Calu3 (cell line): ENCODE measurements around the gene HIVEP3. TPM values are rescaled to one million over a fixed set of nuclear protein-coding genes. Genes with fewer than 3 reads are reported as not detected.

Source experiments
- BruUV-seq: library from RNA; stranded (reverse); fragments of 400-500 nt; replicated peaks from 2 replicates; lab custom pipeline; 2021; lab: Mats Ljungman, UMichigan
- CTCF ChIA-PET: fragments of 300-600 bp; sonication (Branson Sonifier 250); formaldehyde crosslinking; loops from one replicate; lab custom pipeline; 2022; ENCODE audit warnings: antibody characterized with exemption; lab: Charles Lee
- DNase-seq: peaks from one replicate; pipeline ENCODE4 v3.0.0; 2022
- H3K27ac Mint-ChIP-seq: one replicate; pipeline ENCODE4 v1.8.0; 2022; ENCODE audit warnings: mixed read lengths; ENCODE audit not compliant: unreplicated experiment
- H3K27me3 Mint-ChIP-seq: one replicate; pipeline ENCODE4 v1.8.0; 2022; ENCODE audit warnings: mixed read lengths; ENCODE audit not compliant: unreplicated experiment
- H3K36me3 Mint-ChIP-seq: one replicate; pipeline ENCODE4 v1.8.0; 2022; ENCODE audit warnings: mild to moderate bottlenecking, moderate library complexity, mixed read lengths; ENCODE audit not compliant: insufficient read depth, unreplicated experiment
- H3K4me1 Mint-ChIP-seq: one replicate; pipeline ENCODE4 v1.8.0; 2022; ENCODE audit warnings: mild to moderate bottlenecking, low read depth, mixed read lengths; ENCODE audit not compliant: unreplicated experiment
- H3K4me3 Mint-ChIP-seq: one replicate; pipeline ENCODE4 v1.8.0; 2022; ENCODE audit warnings: mild to moderate bottlenecking, low read depth, moderate library complexity, mixed read lengths; ENCODE audit not compliant: unreplicated experiment
- H3K9me3 Mint-ChIP-seq: one replicate; pipeline ENCODE4 v1.8.0; 2022; ENCODE audit warnings: low read depth, mixed read lengths; ENCODE audit not compliant: unreplicated experiment
- intact Hi-C: fragments of 100-400 bp; cut with micrococcal nuclease; formaldehyde crosslinking; loops from one replicate; pipeline ENCODE4 v1.10.0; 2022; ENCODE audit not compliant: unreplicated experiment
- total RNA-seq: library from RNA; stranded (reverse); gene quantifications from 2 replicates; pipeline ENCODE4 v1.2.3, GENCODE V29; 2022
- TF ChIP-seq, protein P1 (sequence below): fragments of 200-600 bp; IDR thresholded peaks from one replicate; pipeline ENCODE4 v1.8.0; 2022; ENCODE audit warnings: antibody characterized with exemption; ENCODE audit not compliant: unreplicated experiment

Gene HIVEP3
- total RNA-seq, 1 experiment from 2014 or later: 9.0 TPM

- CTCF ChIA-PET: interaction anchor here (1.5 kb wide), 1 partner anchor 9 kb away, joined by 4 read pairs; no protein-coding TSS in a partner anchor
- peaks cover 26% of the 10 kb centered on the region for H3K27me3 Mint-ChIP-seq
- H3K4me3 Mint-ChIP-seq: no peak overlapping the region
- no TSS peak for BruUV-seq
- H3K4me1 Mint-ChIP-seq: peaks cover 54% of the 10 kb centered on the region
- intact Hi-C loops: no loop called here
- TF ChIP-seq, protein P1, sequence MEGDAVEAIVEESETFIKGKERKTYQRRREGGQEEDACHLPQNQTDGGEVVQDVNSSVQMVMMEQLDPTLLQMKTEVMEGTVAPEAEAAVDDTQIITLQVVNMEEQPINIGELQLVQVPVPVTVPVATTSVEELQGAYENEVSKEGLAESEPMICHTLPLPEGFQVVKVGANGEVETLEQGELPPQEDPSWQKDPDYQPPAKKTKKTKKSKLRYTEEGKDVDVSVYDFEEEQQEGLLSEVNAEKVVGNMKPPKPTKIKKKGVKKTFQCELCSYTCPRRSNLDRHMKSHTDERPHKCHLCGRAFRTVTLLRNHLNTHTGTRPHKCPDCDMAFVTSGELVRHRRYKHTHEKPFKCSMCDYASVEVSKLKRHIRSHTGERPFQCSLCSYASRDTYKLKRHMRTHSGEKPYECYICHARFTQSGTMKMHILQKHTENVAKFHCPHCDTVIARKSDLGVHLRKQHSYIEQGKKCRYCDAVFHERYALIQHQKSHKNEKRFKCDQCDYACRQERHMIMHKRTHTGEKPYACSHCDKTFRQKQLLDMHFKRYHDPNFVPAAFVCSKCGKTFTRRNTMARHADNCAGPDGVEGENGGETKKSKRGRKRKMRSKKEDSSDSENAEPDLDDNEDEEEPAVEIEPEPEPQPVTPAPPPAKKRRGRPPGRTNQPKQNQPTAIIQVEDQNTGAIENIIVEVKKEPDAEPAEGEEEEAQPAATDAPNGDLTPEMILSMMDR: no peak
- H3K36me3 Mint-ChIP-seq: peaks cover 6% of the 10 kb centered on the region
- no peak overlapping the region for H3K27ac Mint-ChIP-seq
- no peaks in the 10 kb centered on the region for H3K9me3 Mint-ChIP-seq
- no peak for DNase-seq
Observed at GRCh38 chr1:41673378-41673777, 245.3 kb downstream of the HIVEP3 start.

GRCh38 chr1:41672641-41673361 lies 245.9 kb downstream of the HIVEP3 start:
- TF ChIP-seq, protein P1: no peak
- BruUV-seq: no TSS peak
- Mint-ChIP-seq H3K4me3 (peak overlapping the region; percentile 5), H3K9me3 (no peaks in the 10 kb centered on the region), H3K27ac (peak overlapping the region; percentile 40), H3K4me1 (peaks cover 56% of the 10 kb centered on the region), H3K27me3 (peaks cover 26% of the 10 kb centered on the region), H3K36me3 (peaks cover 6% of the 10 kb centered on the region)
- no peak for DNase-seq
- intact Hi-C loops: no loop called here
- CTCF ChIA-PET: interaction anchor here (1.1 to 1.5 kb wide), 2 partner anchors 10 kb away, joined by 4 read pairs; no protein-coding TSS in a partner anchor

DNA sequence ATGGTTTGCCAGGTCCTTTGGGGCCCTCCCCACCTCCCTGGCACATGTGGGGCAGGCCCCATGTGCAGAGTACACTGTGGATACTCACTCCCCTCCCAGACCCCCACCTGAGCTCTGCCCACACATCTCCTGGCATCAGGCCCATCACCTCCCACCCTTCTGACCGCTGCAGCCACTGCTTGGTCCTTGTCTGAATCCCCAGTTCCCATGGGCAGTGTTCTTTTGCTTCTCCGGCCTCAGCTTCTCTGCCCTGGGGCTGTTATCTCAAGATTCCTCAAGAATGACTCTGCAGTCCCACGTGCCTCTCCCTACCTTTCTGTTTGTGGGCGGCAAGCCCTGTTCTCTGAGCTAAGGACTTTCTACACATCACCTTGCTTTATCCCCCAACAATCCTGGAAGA lies 246.5 kb downstream of the HIVEP3 start:
- Mint-ChIP-seq H3K4me3 (peak overlapping the region; percentile 5), H3K27ac (peak overlapping the region; percentile 40), H3K9me3 (no peaks in the 10 kb centered on the region), H3K27me3 (peaks cover 26% of the 10 kb centered on the region), H3K4me1 (peaks cover 63% of the 10 kb centered on the region), H3K36me3 (peaks cover 6% of the 10 kb centered on the region)
- no TSS peak for BruUV-seq
- intact Hi-C loops: no loop called here
- DNase-seq: peak; percentile 78
- CTCF ChIA-PET: interaction anchor here (1.1 to 1.5 kb wide), 2 partner anchors 9 to 10 kb away, joined by 4 read pairs; no protein-coding TSS in a partner anchor
- TF ChIP-seq, protein P1: no peak

- no peak for DNase-seq
- Mint-ChIP-seq H3K4me3 (no peak overlapping the region), H3K27ac (peak overlapping the region; percentile 40), H3K9me3 (no peaks in the 10 kb centered on the region), H3K27me3 (peaks cover 26% of the 10 kb centered on the region), H3K36me3 (peaks cover 6% of the 10 kb centered on the region), H3K4me1 (peaks cover 72% of the 10 kb centered on the region)
- CTCF ChIA-PET: interaction anchor here (1.2 kb wide), 1 partner anchor 10 kb away, joined by 4 read pairs; no protein-coding TSS in a partner anchor
- no TSS peak for BruUV-seq
- intact Hi-C loops: no loop called here
- TF ChIP-seq, protein P1: no peak
Observed at GRCh38 chr1:41671116-41671755, 247.5 kb downstream of the HIVEP3 start.
